KG1 (cell line): ENCODE measurements around the gene PKDCC.
A peak's percentile ranks its signal among the peaks of the same experiment; 100 is the strongest.

Experiments used
- DNase-seq: peaks from one replicate; lab custom pipeline; 2025; lab: John Stamatoyannopoulos, UW

Gene PKDCC

GRCh38 chr2:42089340-42089925 lies 41.6 kb downstream of the PKDCC start:
- peak; percentile 21 for DNase-seq

GRCh38 chr2:42090216-42090615 lies 42.4 kb downstream of the PKDCC start:
- no peak for DNase-seq

GRCh38 chr2:42091671-42092070 lies 43.9 kb downstream of the PKDCC start:
- DNase-seq = no peak

DNA sequence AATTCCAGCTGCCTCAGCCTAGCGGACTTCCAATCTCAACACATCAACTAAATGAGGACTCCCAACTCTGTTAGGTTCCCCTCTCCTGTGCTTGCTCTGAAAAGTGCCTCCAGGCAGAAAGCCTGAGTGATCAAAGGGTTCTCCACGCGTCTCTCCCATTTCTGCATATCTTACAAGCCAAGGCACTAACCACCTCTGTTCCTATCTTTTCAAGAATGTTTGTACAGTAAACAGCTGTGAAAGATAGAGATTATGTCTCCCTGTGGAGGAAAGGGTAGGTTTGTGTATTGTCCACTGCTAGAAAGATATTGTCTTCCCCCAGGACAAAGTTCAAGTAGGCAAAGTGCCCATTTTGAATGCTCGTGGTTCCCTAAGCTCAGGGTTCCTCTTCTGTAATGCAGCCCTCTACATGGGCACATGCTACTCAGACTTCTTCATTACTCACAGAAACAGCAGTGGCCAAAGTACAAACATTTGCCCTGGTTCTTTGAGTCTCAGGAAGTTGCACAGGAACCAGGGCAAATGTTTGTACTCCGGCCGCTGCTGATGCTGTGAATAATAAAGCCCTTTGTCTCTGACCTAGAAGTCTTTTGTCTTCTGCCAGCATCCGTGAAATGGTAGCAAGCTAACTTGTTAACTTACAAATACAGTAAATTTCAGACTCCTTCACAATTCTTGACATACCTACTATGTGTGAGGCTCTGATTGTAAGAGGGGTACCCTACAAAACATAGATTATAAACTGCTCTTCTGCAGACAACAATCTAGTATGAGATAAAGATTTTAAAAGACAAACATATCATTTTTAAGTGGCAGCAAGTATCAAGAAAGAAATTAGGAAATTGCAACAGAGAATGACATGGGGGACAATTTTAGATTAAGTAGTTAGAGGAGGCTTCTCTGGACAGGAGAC lies 44.5 kb downstream of the PKDCC start:
- DNase-seq = no peak

- DNase-seq = no peak
Measured at GRCh38 chr2:42094114-42094513, 46.3 kb downstream of the PKDCC start.

DNA sequence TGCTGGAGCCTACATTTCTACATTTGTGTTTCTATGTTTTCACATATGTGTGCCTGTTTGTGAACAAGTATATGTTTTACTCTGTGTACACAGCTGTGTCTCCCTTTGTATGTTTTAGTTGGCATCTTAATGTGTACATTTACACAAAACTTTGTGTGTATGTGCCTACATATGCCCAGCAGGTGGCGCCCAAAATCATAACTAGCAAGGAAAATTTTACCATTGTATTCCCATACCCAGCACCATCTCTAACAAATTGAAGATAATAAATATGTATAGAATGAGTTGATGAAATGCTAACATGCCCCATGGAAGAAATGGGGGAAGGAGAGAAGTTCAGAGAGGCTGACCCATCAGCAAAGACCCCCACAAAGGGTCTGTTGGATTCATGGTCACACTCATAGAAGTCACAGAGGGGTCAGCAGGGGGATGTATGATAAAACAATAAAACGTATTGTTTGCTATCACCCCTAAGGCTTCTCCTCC lies 48.1 kb downstream of the PKDCC start:
- DNase-seq = peak; percentile 54

DNA sequence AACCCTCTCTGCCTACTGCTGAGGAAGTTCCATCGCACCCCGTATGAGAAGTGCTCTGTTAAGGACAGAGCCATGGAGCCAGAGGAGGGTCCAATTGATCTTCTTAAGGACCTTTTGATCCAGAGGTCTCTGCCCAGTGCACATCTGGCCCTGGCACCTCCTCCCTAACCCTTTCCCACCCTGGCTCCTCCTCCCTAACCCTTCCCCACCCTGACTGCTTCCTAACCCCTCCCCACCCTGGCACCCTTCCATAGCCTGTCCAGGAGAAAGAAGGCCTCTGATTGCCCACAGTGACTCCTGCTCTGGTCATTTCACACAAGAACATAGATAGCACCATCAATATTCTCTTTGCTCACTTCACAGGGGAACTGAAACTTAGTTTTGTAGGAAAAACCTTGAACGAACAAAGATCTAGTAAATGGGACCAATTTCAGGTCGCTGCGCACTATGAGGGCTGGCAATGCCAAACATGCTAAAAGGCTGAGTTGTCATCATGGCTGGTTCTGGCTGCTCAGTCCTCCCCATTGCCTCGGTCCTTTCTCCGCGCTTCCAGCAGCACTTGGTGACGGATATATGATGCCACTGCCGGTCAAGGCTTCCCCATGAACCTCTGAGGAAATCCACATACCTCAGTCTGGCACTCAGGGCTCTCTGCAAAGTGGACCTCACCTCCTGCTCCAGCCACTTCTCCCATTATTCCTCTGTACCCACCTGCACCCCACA lies 49.2 kb downstream of the PKDCC start:
- DNase-seq = no peak

GRCh38 chr2:42098571-42099437 lies 51.0 kb downstream of the PKDCC start:
- DNase-seq = no peak

DNA sequence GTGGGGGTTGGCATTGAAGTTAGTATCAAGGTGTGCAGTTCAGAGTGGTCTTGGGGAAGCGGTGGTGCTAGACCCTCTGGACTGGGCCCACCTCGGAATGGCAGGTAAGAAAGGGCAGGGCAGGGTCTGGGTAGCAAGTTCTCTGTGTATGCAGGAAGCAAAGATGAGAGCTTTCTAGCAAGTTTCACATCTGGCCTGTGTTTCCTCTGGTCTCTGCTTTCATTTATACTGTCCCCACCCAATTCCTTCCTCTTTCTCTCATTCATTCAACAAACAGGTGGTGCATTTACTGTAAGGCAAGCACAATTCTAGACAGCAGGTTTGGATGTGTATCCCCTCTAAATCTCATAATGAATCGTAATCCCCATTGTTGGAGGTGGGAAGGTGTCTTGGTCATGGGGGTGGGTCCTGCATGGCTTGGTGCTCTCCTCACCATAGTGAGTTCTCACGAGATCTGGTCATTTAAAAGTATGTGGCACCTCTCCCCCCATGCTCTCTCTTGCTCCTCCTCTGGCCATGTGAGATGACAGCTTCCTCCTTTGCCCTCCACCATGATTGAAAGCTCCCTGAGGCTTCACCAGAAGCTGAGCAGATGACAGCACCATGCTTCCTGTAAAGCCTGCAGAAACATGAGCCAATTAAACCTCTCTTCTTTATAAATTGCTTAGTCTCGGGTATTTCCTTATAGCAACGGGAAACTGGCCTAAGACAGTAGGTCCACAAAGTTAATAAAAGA lies 51.8 kb downstream of the PKDCC start:
- no peak for DNase-seq

GRCh38 chr2:42100683-42101205 lies 52.9 kb downstream of the PKDCC start:
- DNase-seq = no peak

DNA sequence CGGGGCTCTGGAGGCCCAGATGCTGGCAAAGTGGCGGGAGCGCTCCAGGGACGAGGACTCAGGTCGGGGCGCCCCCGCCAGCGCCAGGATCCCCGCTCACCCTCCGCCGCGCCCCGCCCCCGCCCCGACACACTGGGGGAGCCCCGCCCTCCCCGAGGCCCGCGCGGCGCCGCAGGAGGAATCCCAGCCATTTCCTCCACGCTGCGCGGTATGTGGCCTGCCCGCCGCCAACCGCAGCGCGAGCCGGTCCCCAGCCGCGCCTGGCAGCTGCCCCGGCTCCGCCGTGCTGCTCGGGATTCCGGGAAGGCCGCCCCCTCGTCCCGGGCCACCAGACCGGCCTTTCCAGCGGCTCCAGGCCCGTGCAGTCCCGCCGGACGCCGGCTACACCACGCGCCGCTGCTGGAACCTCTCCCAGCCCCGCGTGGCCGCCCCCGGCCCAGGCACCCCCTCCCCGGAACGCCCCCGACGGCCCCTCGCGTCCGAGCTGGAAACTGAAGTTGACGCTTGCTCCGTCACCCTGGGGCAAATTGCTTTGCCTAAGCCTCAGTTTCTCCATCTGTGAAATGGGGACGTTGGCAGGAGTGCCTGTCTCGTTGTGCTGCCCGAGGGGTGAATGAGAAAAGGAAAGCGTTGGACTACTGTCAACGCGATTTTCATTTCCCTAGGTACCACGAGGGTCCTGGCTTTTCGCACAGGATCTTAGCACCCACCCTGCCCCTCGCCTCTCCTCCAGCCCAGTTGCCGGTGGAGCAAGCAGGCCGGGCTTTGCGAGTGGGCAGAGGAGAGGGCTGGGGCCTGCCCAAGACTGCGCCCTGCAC lies 53.6 kb downstream of the PKDCC start:
- DNase-seq = no peak

- DNase-seq = no peak
Measured at GRCh38 chr2:42102024-42102590, 54.3 kb downstream of the PKDCC start.

- no peak for DNase-seq
Measured at GRCh38 chr2:42102591-42103450, 55.0 kb downstream of the PKDCC start.

DNA sequence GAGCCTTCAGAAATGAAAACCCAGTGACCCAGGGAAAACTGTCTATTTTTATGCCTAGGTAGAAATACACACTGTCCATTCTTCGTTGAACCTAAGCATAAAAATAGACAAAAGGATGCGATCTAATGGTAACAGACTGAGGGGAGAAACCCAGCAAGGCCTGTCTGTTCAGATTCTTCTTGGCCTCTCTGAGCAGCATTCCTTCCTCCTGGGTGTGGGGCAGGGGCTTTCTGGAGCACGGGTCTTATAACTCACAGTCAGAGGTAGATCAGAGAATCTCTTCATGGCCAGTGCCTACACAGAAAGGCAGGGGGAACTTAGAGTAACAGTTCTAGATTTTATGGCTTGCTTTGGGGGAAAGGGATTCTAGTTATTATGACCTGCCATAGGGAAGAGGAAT lies 56.0 kb downstream of the PKDCC start:
- no peak for DNase-seq

- no peak for DNase-seq
Measured at GRCh38 chr2:42104621-42105020, 56.8 kb downstream of the PKDCC start.

GRCh38 chr2:42105330-42106256 lies 57.8 kb downstream of the PKDCC start:
- no peak for DNase-seq

- no peak for DNase-seq
Measured at GRCh38 chr2:42106257-42106816, 58.5 kb downstream of the PKDCC start.
